ENCODE data around the gene RABL6. TPM values are rescaled to one million over a fixed set of nuclear protein-coding genes. Genes with fewer than 3 reads are reported as not detected.
"Not testable (repeated sequence)": the region's sequence is repeated elsewhere in the genome, so short reads cannot be mapped to it uniquely, and the experiment has no call there.

RABL6 gene
- total RNA-seq, 1 donor from 2014 or later = 60.2 TPM

GRCh38 chr9:136776947-136777346 lies 30.8 kb upstream of the RABL6 start:
- no peak for DNase-seq (ENCODE audit: low spot score)

- no peak for DNase-seq (ENCODE audit: low spot score)
Measured at GRCh38 chr9:136777359-136777758, 30.4 kb upstream of the RABL6 start.

GRCh38 chr9:136779808-136780207 lies 27.9 kb upstream of the RABL6 start:
- no peak for DNase-seq (ENCODE audit: low spot score)

- DNase-seq (ENCODE audit: low spot score) = no peak
Measured at GRCh38 chr9:136782452-136782851, 25.3 kb upstream of the RABL6 start.

GRCh38 chr9:136784249-136784996 lies 23.3 kb upstream of the RABL6 start:
- no peak for DNase-seq (ENCODE audit: low spot score)

GRCh38 chr9:136784997-136785361 lies 22.8 kb upstream of the RABL6 start:
- no peak for DNase-seq (ENCODE audit: low spot score)

GRCh38 chr9:136785565-136786355 lies 22.0 kb upstream of the RABL6 start:
- DNase-seq (ENCODE audit: low spot score) = not testable (repeated sequence)

GRCh38 chr9:136786451-136786850 lies 21.3 kb upstream of the RABL6 start:
- DNase-seq (ENCODE audit: low spot score) = no peak

GRCh38 chr9:136786983-136787382 lies 20.8 kb upstream of the RABL6 start:
- not testable (repeated sequence) for DNase-seq (ENCODE audit: low spot score)

GRCh38 chr9:136787690-136788400 lies 19.9 kb upstream of the RABL6 start:
- no peak for DNase-seq (ENCODE audit: low spot score)

GRCh38 chr9:136788644-136789522 lies 18.9 kb upstream of the RABL6 start:
- not testable (repeated sequence) for DNase-seq (ENCODE audit: low spot score)

GRCh38 chr9:136789523-136789937 lies 18.2 kb upstream of the RABL6 start:
- no peak for DNase-seq (ENCODE audit: low spot score)

GRCh38 chr9:136790640-136791515 lies 16.9 kb upstream of the RABL6 start, which contains the start of gene TMEM141:
Gene TMEM141 (plus strand): TSS chr9:136791344. CDS start chr9:136791371, 27 bp downstream.
- DNase-seq (ENCODE audit: low spot score) = peak; percentile 100

GRCh38 chr9:136791516-136792276 lies 16.1 kb upstream of the RABL6 start:
- peak; percentile 78 for DNase-seq (ENCODE audit: low spot score)

GRCh38 chr9:136792321-136793085 lies 15.2 kb upstream of the RABL6 start:
- DNase-seq (ENCODE audit: low spot score) = no peak

GRCh38 chr9:136793086-136793946 lies 14.4 kb upstream of the RABL6 start:
- DNase-seq (ENCODE audit: low spot score) = no peak

- DNase-seq (ENCODE audit: low spot score) = no peak
Measured at GRCh38 chr9:136794281-136794999, 13.3 kb upstream of the RABL6 start.

Data from ureter (tissue), 1 donor.